Measurements from ENCODE around the gene ZBTB46. TPM values are rescaled to one million over a fixed set of nuclear protein-coding genes. Genes with fewer than 3 reads are reported as not detected.

The ZBTB46 gene
- total and polyA plus RNA-seq, 5 donors = 6.7 to 18.1 (median 15.8) TPM

- WGBS = 84% methylated on average over 31 of the region's 31 CpGs
- intact Hi-C loops (cut with DNase I) = no loop called here
- DNase-seq = peak in 1 of 3 donors; percentile 39
These were observed 87.7 kb downstream of the ZBTB46 start for GRCh38 chr20:63743210-63743970.

DNA sequence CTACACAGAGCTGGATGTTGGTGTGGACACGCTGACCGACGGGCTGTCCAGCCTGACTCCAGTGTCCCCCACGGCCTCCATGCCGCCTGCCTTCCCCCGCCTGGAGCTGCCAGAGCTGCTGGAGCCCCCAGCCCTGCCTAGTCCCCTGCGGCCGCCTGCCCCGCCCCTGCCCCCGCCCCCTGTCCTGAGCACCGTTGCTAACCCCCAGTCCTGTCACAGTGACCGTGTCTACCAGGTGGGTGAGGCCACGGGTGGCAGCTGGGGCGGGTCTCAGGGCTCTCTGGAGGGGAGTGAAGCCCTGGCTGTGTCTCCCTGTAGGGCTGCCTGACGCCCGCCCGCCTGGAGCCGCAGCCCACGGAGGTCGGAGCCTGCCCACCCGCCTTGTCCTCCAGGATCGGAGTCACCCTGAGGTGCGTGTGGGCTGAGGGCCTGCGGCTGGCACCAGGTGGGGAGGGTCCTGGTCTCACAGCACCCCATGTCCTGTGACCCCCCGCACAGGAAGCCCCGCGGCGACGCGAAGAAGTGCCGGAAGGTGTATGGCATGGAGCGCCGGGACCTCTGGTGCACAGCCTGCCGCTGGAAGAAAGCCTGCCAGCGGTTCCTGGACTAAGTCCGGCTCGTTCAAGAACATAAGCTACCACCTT is 88.6 kb downstream of the ZBTB46 start:
- Histone ChIP-seq H3K27ac (ENCODE audit: low read length) (no peak overlapping the region), H3K4me1 (ENCODE audit: control insufficient read depth, insufficient read depth, low read length) (peaks cover 5% of the 10 kb centered on the region), H3K4me3 (ENCODE audit: low read length) (no peak overlapping the region), H3K27me3 (ENCODE audit: control insufficient read depth, insufficient read depth) (no peaks in the 10 kb centered on the region), H3K9me3 (ENCODE audit: control insufficient read depth, low read length) (no peaks in the 10 kb centered on the region)
- ATAC-seq (no peak), DNase-seq (peak in 2 of 3 donors; percentile 66 to 71)
- intact Hi-C loops (cut with DNase I) = no loop called here
- 82% methylated on average over 37 of the region's 37 CpGs for WGBS

More at GRCh38 chr20:63743210-63743970, 87.7 kb downstream of the ZBTB46 start:
- ATAC-seq = no peak
- Histone ChIP-seq H3K9me3 (ENCODE audit: control insufficient read depth, low read length) (no peaks in the 10 kb centered on the region), H3K27ac (ENCODE audit: low read length) (no peak overlapping the region), H3K4me3 (ENCODE audit: low read length) (no peak overlapping the region), H3K27me3 (ENCODE audit: control insufficient read depth, insufficient read depth) (no peaks in the 10 kb centered on the region), H3K4me1 (ENCODE audit: control insufficient read depth, insufficient read depth, low read length) (peaks cover 5% of the 10 kb centered on the region)

- Histone ChIP-seq H3K9me3 (ENCODE audit: control insufficient read depth, low read length) (no peaks in the 10 kb centered on the region), H3K27me3 (ENCODE audit: control insufficient read depth, insufficient read depth) (no peaks in the 10 kb centered on the region), H3K27ac (ENCODE audit: low read length) (peak overlapping the region; percentile 83), H3K4me3 (ENCODE audit: low read length) (no peak overlapping the region), H3K4me1 (ENCODE audit: control insufficient read depth, insufficient read depth, low read length) (peaks cover 5% of the 10 kb centered on the region)
- ATAC-seq = no peak
- DNase-seq = peak in 2 of 3 donors; percentile 67 to 76
- 75% methylated on average over 30 of the region's 30 CpGs for WGBS
- intact Hi-C loops (cut with DNase I) = no loop called here
These were observed 89.2 kb downstream of the ZBTB46 start for GRCh38 chr20:63741676-63742380.

GRCh38 chr20:63741354-63741675 is 89.7 kb downstream of the ZBTB46 start:
- peak overlapping the region; percentile 83 for H3K27ac ChIP-seq (ENCODE audit: low read length)
- H3K4me3 ChIP-seq (ENCODE audit: low read length) = peak overlapping the region; percentile 87
- WGBS = 23% methylated on average over 6 of the region's 6 CpGs
- H3K9me3 ChIP-seq (ENCODE audit: control insufficient read depth, low read length) = no peaks in the 10 kb centered on the region
- H3K27me3 ChIP-seq (ENCODE audit: control insufficient read depth, insufficient read depth) = no peaks in the 10 kb centered on the region
- H3K4me1 ChIP-seq (ENCODE audit: control insufficient read depth, insufficient read depth, low read length) = peaks cover 5% of the 10 kb centered on the region
- DNase-seq = no peak
- intact Hi-C loops (cut with DNase I) = no loop called here
- no peak for ATAC-seq

DNA sequence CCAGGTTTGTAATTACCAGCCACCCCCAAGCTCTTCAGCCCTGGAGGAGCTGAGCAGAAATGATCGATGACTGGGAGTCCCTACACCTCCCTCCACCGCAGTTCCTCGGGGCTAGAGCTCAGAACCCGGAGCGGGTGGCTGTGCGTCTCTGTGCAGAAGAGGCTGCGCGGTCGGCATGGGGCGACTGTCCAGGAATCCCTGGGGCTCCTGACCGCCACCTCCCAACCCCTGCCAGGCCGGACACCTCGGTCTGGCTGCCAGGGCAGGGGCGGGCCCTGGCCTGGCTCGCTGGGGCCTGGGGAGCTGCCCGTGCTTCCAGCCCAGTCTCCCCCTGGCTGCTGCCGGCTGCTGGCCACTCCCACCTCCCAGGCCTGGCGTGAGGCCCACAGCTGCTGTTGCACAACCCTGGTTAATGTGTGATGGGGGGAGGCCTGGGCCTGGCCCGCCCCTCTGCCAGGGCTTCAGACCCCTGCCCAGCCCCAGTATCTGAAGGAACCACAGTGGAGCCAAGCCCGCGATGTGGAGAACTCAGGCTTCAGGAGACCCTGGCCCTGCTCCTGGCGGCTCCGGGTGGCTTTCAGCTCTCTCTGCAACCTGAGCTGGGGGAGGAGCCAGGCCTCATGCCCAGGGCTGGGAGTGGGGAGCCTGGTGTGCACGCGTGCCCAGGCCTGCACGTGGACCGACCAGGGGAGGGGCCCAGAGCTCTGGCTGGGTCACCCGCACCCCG is 90.3 kb downstream of the ZBTB46 start:
- peak; percentile 82 to 83 for ATAC-seq
- no peaks in the 10 kb centered on the region for H3K9me3 ChIP-seq (ENCODE audit: control insufficient read depth, low read length)
- WGBS = under 1% methylated on average over 29 of the region's 29 CpGs
- H3K4me1 ChIP-seq (ENCODE audit: control insufficient read depth, insufficient read depth, low read length) = peaks cover 5% of the 10 kb centered on the region
- H3K27ac ChIP-seq (ENCODE audit: low read length) = peak overlapping the region; percentile 83
- intact Hi-C loops (cut with DNase I) = no loop called here
- H3K4me3 ChIP-seq (ENCODE audit: low read length) = peak overlapping the region; percentile 87
- no peaks in the 10 kb centered on the region for H3K27me3 ChIP-seq (ENCODE audit: control insufficient read depth, insufficient read depth)
- peak; percentile 94 to 99 (median 98) for DNase-seq

GRCh38 chr20:63740070-63740626 is 90.9 kb downstream of the ZBTB46 start:
- Histone ChIP-seq H3K4me3 (ENCODE audit: low read length) (peak overlapping the region; percentile 87), H3K4me1 (ENCODE audit: control insufficient read depth, insufficient read depth, low read length) (peaks cover 5% of the 10 kb centered on the region), H3K27ac (ENCODE audit: low read length) (peak overlapping the region; percentile 83), H3K27me3 (ENCODE audit: control insufficient read depth, insufficient read depth) (no peaks in the 10 kb centered on the region), H3K9me3 (ENCODE audit: control insufficient read depth, low read length) (no peaks in the 10 kb centered on the region)
- DNase-seq = peak; percentile 64 to 88 (median 86)
- intact Hi-C loops (cut with DNase I) = no loop called here
- WGBS = under 1% methylated on average over 78 of the region's 80 CpGs
- ATAC-seq = peak; percentile 0

DNA sequence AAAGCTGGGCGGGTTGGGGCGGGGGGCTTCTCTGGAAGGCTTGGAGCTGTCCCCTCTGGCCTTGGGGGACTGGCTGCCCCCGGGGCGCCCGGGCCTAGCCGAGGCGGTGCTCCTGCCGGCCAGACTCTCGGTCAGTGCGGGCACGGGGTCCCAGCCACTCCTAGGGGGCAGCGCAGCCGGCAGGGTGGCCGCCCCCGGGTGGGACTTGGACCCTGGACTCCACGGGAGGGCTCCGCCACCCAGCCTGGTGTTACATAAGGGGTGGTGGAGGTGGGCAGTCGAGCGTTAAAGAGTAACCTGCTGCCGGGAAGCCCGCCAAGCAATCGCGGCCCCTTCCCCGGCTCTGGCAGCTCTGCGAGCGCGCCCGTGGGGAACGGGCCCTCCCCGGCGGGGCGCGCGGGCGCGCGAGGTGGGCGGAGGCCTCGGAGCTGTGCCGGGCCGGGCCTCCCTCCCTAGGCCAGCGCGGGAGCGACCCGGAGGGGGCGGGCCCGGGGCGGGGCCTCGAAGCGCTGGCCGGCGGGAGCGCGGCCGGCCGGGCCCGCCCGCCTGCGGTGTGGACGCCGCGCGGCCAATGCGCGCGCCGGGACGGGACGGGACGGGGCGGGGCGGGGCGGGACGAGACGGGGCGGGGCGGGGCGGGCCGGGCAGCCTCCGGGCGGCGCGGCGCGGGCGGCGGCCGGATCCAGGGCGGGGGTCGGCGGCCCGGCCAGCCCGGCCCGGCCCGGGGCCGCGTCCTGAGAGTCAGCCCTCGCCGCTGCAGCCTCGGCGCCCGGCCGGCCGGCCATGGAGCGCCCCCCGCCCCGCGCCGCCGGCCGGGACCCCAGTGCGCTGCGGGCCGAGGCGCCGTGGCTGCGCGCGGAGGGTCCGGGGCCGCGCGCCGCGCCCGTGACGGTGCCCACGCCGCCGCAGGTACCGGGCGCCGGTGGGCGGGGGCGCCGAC is 91.7 kb downstream of the ZBTB46 start, which contains the start of gene SLC2A4RG:
Gene SLC2A4RG (plus strand): TSS at position 647 of the 940 bp plus-strand sequence. CDS start 137 bp downstream, at position 784.
- ATAC-seq (peak; percentile 60 to 70), DNase-seq (peak; percentile 86 to 94 (median 93))
- H3K4me1 ChIP-seq (ENCODE audit: control insufficient read depth, insufficient read depth, low read length) = peaks cover 5% of the 10 kb centered on the region
- H3K27ac ChIP-seq (ENCODE audit: low read length) = peak within 1 kb of the TSS; percentile 83
- H3K27me3 ChIP-seq (ENCODE audit: control insufficient read depth, insufficient read depth) = no peaks in the 10 kb centered on the region
- no peaks in the 10 kb centered on the region for H3K9me3 ChIP-seq (ENCODE audit: control insufficient read depth, low read length)
- WGBS = 1% methylated on average over 134 of the region's 136 CpGs
- peak within 1 kb of the TSS; percentile 87 for H3K4me3 ChIP-seq (ENCODE audit: low read length)
- intact Hi-C loops (cut with DNase I) = loop anchor here in 1 of 4 donors (10.0 kb wide), 1 partner anchor 95 kb away; no protein-coding TSS in a partner anchor

GRCh38 chr20:63738687-63739129 is 92.4 kb downstream of the ZBTB46 start:
- H3K27ac ChIP-seq (ENCODE audit: low read length) = peak overlapping the region; percentile 63
- no peaks in the 10 kb centered on the region for H3K27me3 ChIP-seq (ENCODE audit: control insufficient read depth, insufficient read depth)
- peak; percentile 76 to 92 (median 91) for DNase-seq
- intact Hi-C loops (cut with DNase I) = loop anchor here in 1 of 4 donors (10.0 kb wide), 1 partner anchor 94 kb away; no protein-coding TSS in a partner anchor
- WGBS = 14% methylated on average over 26 of the region's 26 CpGs
- no peaks in the 10 kb centered on the region for H3K9me3 ChIP-seq (ENCODE audit: control insufficient read depth, low read length)
- H3K4me3 ChIP-seq (ENCODE audit: low read length) = peak overlapping the region; percentile 53
- ATAC-seq = peak; percentile 24 to 33
- H3K4me1 ChIP-seq (ENCODE audit: control insufficient read depth, insufficient read depth, low read length) = peaks cover 5% of the 10 kb centered on the region

GRCh38 chr20:63737945-63738686 is 92.9 kb downstream of the ZBTB46 start:
- Histone ChIP-seq H3K27ac (ENCODE audit: low read length) (no peak overlapping the region), H3K4me3 (ENCODE audit: low read length) (peak overlapping the region; percentile 7), H3K27me3 (ENCODE audit: control insufficient read depth, insufficient read depth) (no peaks in the 10 kb centered on the region), H3K4me1 (ENCODE audit: control insufficient read depth, insufficient read depth, low read length) (peaks cover 5% of the 10 kb centered on the region), H3K9me3 (ENCODE audit: control insufficient read depth, low read length) (no peaks in the 10 kb centered on the region)
- ATAC-seq = no peak
- intact Hi-C loops (cut with DNase I) = loop anchor here in 1 of 4 donors (10.0 kb wide), 1 partner anchor 93 kb away; no protein-coding TSS in a partner anchor
- 26% methylated on average over 43 of the region's 43 CpGs for WGBS
- DNase-seq = peak in 2 of 3 donors; percentile 73 to 80
